K562 (cell line): ENCODE results near the gene CHRM1.

ENCODE experiments used
- ELF4 ChIP-seq: fragments of 450-650 bp; formaldehyde crosslinking; IDR thresholded peaks from 2 replicates; pipeline ENCODE4 v1.4.0; 2022; ENCODE audit warnings: missing genetic modification characterization
- HDAC6 ChIP-seq: IDR thresholded peaks from 2 replicates; pipeline ENCODE4 v1.6.1; 2012; ENCODE audit warnings: low read depth, mild to moderate bottlenecking, control low read depth, inconsistent platforms, low read length, moderate library complexity
- HNRNPH1 ChIP-seq: fragments of 200-400 bp; formaldehyde crosslinking; optimal IDR thresholded peaks from 2 replicates; pipeline ENCODE3; 2017; ENCODE audit warnings: low read depth, mild to moderate bottlenecking, low read length, moderate library complexity
- POLR2AphosphoS2 ChIP-seq: IDR thresholded peaks from 2 replicates; pipeline ENCODE4 v1.6.1; 2012; ENCODE audit warnings: low read length, improper control_type of control experiment
- TRIM28 ChIP-seq: fragments of 450-650 bp; IDR thresholded peaks from 2 replicates; pipeline ENCODE4 v1.6.1; 2017
- TF ChIP-seq, protein P1 (sequence below): fragments of 250-450 bp; sonication (Bioruptor Pico); IDR thresholded peaks from 2 replicates; pipeline ENCODE4 v1.4.0; 2020; ENCODE audit warnings: mild to moderate bottlenecking, moderate library complexity
- TF ChIP-seq, protein P2 (sequence below), 2 experiments: fragments of 450-650 bp in 1 of 2; sonication (generic) in 1 of 2; formaldehyde crosslinking in 1 of 2; IDR thresholded peaks; 2 replicates each; pipeline versions ENCODE4 v1.7.1 to v1.9.0; 2016 to 2022; ENCODE audit warnings: inconsistent platforms in 1 of 2, mild to moderate bottlenecking in 1 of 2, missing genetic modification reagents in 1 of 2
- TF ChIP-seq, protein P3 (sequence below), 3 experiments: fragments of 200-800 bp in 1 of 3; fragments of 250-450 bp in 1 of 3; fragments of 450-650 bp in 1 of 3; sonication (Bioruptor Pico) in 1 of 3; sonication (Bioruptor generic) in 1 of 3; formaldehyde crosslinking in 1 of 3; IDR thresholded peaks; 2 replicates each; pipeline versions ENCODE4 v1.6.1 to v1.8.0; 2016 to 2022; ENCODE audit warnings: mild to moderate bottlenecking in 2 of 3, missing genetic modification characterization in 2 of 3, missing compliant biosample characterization in 1 of 3, moderate library complexity in 1 of 3

DNA sequence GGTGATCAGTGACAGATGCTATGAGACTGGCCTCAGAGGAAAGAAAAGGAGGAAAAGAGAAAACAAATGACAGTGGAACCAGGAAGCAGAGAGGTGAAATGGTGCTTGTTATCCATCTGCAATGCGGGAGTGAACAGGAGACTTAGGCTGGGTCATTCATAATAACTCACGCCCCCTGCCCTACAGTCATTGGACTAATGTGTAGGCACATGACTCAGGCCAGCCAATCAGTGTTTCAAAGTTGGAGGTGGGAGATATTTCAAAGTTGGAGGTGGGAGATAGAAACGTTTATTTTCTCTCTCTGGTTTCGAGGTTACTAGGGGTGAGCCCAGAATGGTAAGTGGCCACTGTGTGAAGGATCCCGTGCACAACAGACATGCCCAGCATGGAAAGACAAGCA, 33.3 kb upstream of the CHRM1 start:
- TF ChIP-seq, protein P1, sequence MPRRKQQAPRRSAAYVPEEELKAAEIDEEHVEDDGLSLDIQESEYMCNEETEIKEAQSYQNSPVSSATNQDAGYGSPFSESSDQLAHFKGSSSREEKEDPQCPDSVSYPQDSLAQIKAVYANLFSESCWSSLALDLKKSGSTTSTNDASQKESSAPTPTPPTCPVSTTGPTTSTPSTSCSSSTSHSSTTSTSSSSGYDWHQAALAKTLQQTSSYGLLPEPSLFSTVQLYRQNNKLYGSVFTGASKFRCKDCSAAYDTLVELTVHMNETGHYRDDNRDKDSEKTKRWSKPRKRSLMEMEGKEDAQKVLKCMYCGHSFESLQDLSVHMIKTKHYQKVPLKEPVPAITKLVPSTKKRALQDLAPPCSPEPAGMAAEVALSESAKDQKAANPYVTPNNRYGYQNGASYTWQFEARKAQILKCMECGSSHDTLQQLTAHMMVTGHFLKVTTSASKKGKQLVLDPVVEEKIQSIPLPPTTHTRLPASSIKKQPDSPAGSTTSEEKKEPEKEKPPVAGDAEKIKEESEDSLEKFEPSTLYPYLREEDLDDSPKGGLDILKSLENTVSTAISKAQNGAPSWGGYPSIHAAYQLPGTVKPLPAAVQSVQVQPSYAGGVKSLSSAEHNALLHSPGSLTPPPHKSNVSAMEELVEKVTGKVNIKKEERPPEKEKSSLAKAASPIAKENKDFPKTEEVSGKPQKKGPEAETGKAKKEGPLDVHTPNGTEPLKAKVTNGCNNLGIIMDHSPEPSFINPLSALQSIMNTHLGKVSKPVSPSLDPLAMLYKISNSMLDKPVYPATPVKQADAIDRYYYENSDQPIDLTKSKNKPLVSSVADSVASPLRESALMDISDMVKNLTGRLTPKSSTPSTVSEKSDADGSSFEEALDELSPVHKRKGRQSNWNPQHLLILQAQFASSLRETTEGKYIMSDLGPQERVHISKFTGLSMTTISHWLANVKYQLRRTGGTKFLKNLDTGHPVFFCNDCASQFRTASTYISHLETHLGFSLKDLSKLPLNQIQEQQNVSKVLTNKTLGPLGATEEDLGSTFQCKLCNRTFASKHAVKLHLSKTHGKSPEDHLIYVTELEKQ (CRISPR knock-in tag), result no peak
- TF ChIP-seq, protein P2, sequence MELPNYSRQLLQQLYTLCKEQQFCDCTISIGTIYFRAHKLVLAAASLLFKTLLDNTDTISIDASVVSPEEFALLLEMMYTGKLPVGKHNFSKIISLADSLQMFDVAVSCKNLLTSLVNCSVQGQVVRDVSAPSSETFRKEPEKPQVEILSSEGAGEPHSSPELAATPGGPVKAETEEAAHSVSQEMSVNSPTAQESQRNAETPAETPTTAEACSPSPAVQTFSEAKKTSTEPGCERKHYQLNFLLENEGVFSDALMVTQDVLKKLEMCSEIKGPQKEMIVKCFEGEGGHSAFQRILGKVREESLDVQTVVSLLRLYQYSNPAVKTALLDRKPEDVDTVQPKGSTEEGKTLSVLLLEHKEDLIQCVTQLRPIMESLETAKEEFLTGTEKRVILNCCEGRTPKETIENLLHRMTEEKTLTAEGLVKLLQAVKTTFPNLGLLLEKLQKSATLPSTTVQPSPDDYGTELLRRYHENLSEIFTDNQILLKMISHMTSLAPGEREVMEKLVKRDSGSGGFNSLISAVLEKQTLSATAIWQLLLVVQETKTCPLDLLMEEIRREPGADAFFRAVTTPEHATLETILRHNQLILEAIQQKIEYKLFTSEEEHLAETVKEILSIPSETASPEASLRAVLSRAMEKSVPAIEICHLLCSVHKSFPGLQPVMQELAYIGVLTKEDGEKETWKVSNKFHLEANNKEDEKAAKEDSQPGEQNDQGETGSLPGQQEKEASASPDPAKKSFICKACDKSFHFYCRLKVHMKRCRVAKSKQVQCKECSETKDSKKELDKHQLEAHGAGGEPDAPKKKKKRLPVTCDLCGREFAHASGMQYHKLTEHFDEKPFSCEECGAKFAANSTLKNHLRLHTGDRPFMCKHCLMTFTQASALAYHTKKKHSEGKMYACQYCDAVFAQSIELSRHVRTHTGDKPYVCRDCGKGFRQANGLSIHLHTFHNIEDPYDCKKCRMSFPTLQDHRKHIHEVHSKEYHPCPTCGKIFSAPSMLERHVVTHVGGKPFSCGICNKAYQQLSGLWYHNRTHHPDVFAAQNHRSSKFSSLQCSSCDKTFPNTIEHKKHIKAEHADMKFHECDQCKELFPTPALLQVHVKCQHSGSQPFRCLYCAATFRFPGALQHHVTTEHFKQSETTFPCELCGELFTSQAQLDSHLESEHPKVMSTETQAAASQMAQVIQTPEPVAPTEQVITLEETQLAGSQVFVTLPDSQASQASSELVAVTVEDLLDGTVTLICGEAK (IDR thresholded peaks at IDR 0.05), result no peak
- TF ChIP-seq, protein P2 (CRISPR knock-in tag; IDR thresholded peaks at IDR 0.05), result no peak
- TF ChIP-seq HDAC6 (no peak), POLR2AphosphoS2 (no peak), TRIM28 (no peak), ELF4 (no peak), HNRNPH1 (no peak)
- TF ChIP-seq, protein P3, sequence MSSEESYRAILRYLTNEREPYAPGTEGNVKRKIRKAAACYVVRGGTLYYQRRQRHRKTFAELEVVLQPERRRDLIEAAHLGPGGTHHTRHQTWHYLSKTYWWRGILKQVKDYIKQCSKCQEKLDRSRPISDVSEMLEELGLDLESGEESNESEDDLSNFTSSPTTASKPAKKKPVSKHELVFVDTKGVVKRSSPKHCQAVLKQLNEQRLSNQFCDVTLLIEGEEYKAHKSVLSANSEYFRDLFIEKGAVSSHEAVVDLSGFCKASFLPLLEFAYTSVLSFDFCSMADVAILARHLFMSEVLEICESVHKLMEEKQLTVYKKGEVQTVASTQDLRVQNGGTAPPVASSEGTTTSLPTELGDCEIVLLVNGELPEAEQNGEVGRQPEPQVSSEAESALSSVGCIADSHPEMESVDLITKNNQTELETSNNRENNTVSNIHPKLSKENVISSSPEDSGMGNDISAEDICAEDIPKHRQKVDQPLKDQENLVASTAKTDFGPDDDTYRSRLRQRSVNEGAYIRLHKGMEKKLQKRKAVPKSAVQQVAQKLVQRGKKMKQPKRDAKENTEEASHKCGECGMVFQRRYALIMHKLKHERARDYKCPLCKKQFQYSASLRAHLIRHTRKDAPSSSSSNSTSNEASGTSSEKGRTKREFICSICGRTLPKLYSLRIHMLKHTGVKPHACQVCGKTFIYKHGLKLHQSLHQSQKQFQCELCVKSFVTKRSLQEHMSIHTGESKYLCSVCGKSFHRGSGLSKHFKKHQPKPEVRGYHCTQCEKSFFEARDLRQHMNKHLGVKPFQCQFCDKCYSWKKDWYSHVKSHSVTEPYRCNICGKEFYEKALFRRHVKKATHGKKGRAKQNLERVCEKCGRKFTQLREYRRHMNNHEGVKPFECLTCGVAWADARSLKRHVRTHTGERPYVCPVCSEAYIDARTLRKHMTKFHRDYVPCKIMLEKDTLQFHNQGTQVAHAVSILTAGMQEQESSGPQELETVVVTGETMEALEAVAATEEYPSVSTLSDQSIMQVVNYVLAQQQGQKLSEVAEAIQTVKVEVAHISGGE (CRISPR knock-in tag; IDR thresholded peaks at IDR 0.05), result no peak
